GM18517 (cell line): ENCODE data around the gene MEN1.

ENCODE experiments used
- ATAC-seq: cut with Tn5 transposase; IDR thresholded peaks from one replicate; pipeline ENCODE4 v1.9.1; 2021; ENCODE audit warnings: mild to moderate bottlenecking, moderate library complexity; ENCODE audit not compliant: unreplicated experiment

The MEN1 gene

GRCh38 chr11:64810271-64810890 is at the start of gene MEN1:
Gene MEN1 (minus strand): TSS chr11:64810551. CDS start chr11:64810109, 442 bp downstream.
- ATAC-seq: peak; percentile 37

- peak; percentile 91 for ATAC-seq
Observed at GRCh38 chr11:64859542-64860414, 49.4 kb upstream of the MEN1 start.

DNA sequence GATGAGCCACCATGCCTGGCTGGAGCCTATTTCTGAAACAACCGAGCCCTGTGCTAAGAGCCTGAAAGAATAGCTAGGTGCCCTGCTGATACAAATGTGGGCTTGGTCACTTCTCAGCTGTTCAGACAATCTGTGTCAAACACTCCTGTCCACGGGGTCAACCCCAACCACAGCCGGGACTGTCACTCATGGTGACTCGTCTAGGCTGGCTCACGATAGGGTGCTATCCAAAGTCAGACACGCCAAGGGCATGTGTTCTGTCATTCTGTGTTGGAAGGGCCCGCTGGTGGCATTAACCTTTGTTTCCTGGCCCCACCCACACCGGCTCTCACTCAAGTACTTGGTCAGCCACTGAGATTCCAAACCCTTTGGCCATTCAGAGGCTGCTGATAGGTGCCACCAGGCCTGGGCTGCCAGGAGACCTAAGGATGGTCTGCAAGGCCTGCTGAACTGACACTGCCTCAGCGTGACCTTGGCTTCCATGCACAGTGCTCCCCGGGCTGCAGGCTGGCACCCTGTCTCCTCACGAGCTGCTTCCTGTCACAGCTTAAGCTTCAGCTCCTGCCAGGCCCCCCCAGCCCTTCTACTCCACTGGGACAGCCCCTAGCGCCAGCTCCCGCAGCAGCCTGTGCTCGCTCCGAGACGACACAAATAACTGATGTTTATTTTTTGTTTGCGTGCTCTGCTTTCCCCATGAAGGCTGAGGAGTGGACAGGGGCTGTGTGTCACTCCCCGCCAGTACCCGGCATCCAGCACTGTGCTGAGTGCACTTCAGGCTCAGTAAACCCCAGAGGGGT is 48.3 kb upstream of the MEN1 start:
- peak; percentile 6 for ATAC-seq

- no peak for ATAC-seq
Observed at GRCh38 chr11:64857485-64857884, 47.1 kb upstream of the MEN1 start.

- ATAC-seq: no peak
Observed at GRCh38 chr11:64856382-64857227, 46.3 kb upstream of the MEN1 start.

GRCh38 chr11:64855596-64856304 is 45.4 kb upstream of the MEN1 start:
- ATAC-seq: no peak

DNA sequence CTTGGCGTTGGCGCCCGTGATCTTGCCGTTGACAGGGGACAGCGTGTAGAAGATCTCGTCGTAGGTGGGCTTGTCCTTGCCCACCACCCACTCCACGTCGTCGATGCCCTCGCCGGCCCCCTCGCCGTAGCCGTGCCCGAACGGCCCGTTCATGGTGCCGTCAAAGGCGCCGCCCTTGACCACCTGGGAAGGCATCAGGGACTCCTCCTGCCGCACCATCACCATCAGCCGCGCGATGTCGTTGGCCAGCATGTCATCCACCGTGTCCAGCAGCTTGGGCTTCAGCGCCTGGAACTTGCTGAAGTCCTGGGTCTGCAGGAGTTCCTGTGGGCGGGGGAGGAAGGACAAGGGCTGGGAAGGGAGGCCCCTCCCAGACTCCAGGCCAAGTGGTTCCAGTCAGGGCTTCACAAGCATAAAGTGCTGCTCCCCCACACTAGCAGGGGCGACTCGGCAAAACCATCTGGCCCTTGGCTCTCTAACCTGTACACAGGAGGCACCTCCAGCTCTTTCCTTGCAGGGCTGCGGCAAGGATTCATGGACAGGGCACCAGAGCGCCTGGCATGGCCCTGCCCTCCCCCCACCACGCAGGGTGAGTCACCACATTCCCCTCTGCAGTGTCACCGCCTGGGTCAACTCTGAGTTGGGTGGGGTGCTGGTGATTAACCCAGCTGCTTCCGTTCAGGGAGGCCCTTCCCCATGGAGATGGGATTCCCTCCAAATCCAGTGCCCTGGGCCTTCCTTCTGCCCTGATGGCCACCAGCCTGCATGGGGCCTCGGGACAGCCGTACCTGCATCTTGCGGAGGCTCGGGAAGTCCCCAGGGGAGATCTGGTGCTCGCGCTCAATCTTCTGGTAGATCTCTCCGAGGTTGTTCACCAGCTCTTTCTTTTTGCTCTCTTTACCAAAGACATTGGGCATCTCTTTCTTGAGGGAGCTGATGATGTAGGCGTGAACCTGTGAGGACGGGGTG is 44.5 kb upstream of the MEN1 start:
- no peak for ATAC-seq

DNA sequence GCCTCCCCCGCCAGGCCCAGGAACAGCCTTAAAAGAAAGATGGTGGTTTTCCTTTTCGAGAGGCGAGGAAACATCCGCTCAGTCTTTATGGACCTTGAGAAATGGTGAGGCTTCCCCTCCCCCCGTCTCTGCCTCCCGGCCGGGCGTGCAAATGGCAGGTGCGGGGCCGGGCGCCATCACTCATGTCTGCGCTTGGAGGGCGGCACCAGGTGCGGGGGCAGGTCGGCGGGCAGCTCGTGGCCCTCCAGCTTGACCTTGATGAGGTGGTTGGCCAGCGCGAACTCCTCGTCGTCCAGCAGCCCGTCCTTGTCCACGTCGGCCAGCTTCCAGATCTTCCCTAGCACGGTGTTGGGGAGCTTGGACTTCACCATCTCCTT is 43.8 kb upstream of the MEN1 start:
- ATAC-seq: no peak

DNA sequence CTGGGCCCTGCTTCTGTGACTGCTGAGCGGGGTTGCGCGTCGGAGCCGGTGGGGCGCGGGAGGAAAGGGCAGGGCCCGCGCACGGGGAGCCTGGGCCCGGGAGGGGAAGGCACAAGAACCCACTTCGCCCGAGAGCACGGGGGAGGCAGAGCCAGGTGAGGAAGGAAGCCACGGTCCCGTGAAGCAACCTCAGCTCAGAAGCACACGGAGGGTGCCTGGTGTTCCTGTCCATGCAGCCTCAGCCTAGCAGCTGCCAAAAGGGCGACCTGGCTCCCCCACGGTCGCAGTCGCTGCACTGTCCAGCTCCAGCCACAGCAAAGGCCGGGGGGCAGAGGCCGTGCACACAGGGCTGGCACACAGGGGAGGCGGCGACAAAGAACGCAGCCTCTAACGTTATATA is 43.4 kb upstream of the MEN1 start:
- ATAC-seq: no peak

DNA sequence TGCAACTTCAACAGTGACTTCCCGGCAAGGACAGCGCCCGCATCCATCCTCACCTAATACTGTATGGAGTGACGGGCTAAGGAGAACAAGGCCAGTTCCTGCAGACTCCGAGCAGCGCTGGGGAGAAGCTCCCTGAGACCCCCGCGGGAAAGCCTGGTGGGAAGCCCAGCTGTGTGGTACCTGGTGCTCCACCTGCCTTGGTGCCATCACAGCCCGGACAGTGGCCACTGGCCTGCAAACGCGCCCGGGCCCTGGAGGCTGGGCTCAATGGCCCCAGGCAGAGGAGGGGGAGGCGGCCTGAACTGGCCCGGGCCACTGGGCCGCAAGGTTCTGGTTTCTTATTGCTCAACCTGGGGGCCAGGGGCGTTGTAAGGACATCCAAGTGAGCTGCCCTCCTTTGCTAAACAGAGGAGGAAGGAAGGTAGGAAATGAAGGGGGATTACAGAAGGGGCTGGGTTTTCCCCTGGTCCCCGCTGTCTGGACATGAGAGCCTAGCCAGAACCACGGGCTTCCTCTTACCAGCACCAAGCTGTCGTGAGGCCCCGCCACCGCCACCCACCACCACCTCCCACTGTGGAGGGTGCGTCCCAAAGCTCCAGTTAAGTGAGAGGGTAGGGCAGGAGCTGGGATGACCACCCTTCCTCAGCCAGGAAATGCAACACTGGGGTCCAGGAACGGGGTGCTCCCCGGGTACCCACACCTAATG is 42.6 kb upstream of the MEN1 start:
- no peak for ATAC-seq

DNA sequence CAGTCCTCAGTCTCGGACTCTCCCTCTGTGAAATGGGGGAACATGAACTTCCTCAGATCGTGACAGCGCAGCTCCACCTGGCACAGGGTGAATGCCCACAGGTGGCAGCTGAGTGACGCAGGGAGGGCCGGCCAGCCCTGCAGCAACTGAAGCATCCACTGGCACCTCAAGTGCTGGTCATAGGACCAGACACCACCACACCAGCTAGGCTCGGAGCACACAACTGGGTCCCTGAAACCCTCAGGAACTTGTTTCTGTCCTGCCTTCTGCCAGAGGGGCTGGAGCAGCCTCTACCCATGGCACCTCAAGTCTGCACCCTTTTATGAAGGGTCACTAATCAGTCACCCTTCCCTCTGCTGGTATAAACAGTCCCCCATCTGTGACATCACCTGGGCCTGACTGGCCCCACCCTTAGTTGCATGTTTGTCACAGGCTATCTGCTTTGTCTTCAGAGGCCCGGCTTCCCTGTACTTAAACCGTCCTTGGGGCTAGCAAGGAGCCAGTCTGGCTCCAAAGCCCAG is 41.5 kb upstream of the MEN1 start:
- ATAC-seq: peak; percentile 18

DNA sequence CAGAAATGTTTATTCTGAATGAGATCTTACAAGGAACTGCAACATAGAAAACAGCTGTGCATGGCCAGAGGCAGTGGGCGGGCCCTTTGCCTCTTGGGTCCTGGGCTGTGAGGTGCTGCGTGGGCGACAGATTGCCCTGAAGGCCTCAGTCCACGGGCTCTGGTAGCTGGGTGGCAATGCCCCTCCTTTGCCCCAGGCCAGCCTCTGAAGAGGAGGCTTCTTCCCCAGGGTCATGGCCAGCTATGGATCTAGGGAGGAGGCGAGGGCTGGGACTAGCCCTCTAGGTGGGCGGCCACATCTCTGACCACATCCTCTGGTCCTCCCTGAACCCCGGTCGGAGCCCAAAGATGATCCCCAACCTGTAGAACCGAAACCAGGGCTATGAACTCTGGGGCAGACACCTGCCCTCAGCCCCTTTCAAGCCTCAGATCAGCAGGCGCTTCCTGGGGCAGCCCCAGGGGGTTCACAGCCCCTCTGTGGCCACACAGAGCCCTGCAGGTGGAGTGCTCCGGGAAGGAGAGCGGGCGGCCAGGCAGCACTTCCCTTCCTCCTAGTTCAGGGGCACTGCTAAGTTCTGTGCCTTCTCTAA is 40.7 kb upstream of the MEN1 start:
- ATAC-seq: peak; percentile 74

GRCh38 chr11:64849598-64850356 is 39.4 kb upstream of the MEN1 start:
- no peak for ATAC-seq

- no peak for ATAC-seq
Observed at GRCh38 chr11:64848826-64849597, 38.7 kb upstream of the MEN1 start.

DNA sequence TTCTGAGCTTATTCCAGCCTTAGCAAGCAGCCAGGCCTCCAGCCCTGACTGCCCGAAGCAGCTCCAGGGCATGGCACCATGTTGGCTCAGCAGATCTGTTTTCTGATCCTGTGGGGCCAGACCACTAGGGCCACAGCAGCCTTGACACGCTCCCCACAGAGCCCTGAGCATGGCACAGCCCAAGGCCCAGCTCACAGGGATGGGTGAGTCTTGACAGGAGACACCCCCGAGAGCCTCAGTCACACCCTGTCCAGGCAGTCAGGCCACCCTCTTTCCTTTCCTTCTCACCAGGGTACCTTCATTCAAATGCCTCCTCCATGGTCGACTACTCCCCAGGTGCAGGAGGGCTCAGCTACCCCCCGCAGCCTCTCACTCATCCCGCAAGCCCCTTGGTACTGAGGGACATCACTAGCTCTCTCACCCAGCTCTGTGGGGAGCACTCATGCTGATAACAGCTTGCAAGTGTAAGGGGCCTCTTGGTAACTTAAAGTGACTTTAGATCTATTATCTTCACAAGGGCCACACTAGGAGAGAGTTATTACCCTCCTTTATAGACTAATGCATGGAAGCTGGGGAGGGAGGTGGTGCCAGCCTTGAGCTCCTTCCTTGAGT is 38.0 kb upstream of the MEN1 start:
- no peak for ATAC-seq
